Endothelial cell of umbilical vein (primary cell): ENCODE data around the gene PCDHA7.

ENCODE experiments used
- CTCF ChIP-seq, 2 donors: IDR thresholded peaks; 1 replicate in 1 of 2; 2 replicates in 1 of 2; pipeline ENCODE4 v1.5.1; 2011; ENCODE audit warnings: low read length in 2 of 2, mild to moderate bottlenecking in 2 of 2, moderate library complexity in 2 of 2, control low read depth in 1 of 2, inconsistent platforms in 1 of 2, low read depth in 1 of 2; ENCODE audit not compliant: insufficient read depth in 1 of 2; ENCODE audit errors: extremely low read depth in 1 of 2
- MAX ChIP-seq: IDR thresholded peaks from 2 replicates; pipeline ENCODE4 v1.6.1; 2011; ENCODE audit not compliant: insufficient read depth, insufficient read length
- POLR2A ChIP-seq: IDR thresholded peaks from 2 replicates; pipeline ENCODE4 v1.6.1; 2012; ENCODE audit warnings: low read depth, mild to moderate bottlenecking, control low read depth, low read length

GRCh38 chr5:140842798-140843733 is 9.0 kb downstream of the PCDHA7 start:
- TF ChIP-seq POLR2A: no peak
- TF ChIP-seq CTCF (IDR thresholded peaks at IDR 0.05; ENCODE audit: extremely low read depth in 1 of 2, insufficient read depth in 1 of 2, low read depth in 1 of 2, low read length in 2 of 2): no peak
- no peak for TF ChIP-seq MAX
